ENCODE measurements around the gene PRKD2.

PRKD2 gene

GRCh38 chr19:46660008-46660517, 56.9 kb downstream of the PRKD2 start:
- no peak for FAIRE-seq

GRCh38 chr19:46659151-46660007, 57.5 kb downstream of the PRKD2 start:
- FAIRE-seq, result no peak

- FAIRE-seq, result no peak
Observed at GRCh38 chr19:46656541-46656940, 60.4 kb downstream of the PRKD2 start.

- FAIRE-seq, result no peak
Observed at GRCh38 chr19:46654621-46655152, 62.2 kb downstream of the PRKD2 start.

- no peak for FAIRE-seq
Observed at GRCh38 chr19:46650445-46650844, 66.5 kb downstream of the PRKD2 start.

GRCh38 chr19:46648961-46649960, 67.7 kb downstream of the PRKD2 start:
- no peak for FAIRE-seq

GRCh38 chr19:46648060-46648960, 68.6 kb downstream of the PRKD2 start:
- no peak for FAIRE-seq

GRCh38 chr19:46646402-46646801, 70.5 kb downstream of the PRKD2 start:
- no peak for FAIRE-seq

- FAIRE-seq, result no peak
Observed at GRCh38 chr19:46644720-46645119, 72.2 kb downstream of the PRKD2 start.

GRCh38 chr19:46640656-46641055, 76.3 kb downstream of the PRKD2 start:
- no peak for FAIRE-seq

- FAIRE-seq, result no peak
Observed at GRCh38 chr19:46639358-46640182, 77.3 kb downstream of the PRKD2 start.

- no peak for FAIRE-seq
Observed at GRCh38 chr19:46637224-46637623, 79.7 kb downstream of the PRKD2 start.

GRCh38 chr19:46635920-46636761, 80.8 kb downstream of the PRKD2 start, which contains the start of gene GNG8:
GNG8 (minus strand) TSS chr19:46636202; CDS start chr19:46634682, 1,520 bp downstream.
- no peak for FAIRE-seq

GRCh38 chr19:46634656-46635218, 82.2 kb downstream of the PRKD2 start:
- no peak for FAIRE-seq

GRCh38 chr19:46634045-46634655, 82.8 kb downstream of the PRKD2 start:
- FAIRE-seq, result no peak

GRCh38 chr19:46633130-46633529, 83.8 kb downstream of the PRKD2 start:
- FAIRE-seq, result no peak

GRCh38 chr19:46631481-46631880, 85.4 kb downstream of the PRKD2 start:
- FAIRE-seq, result no peak

GRCh38 chr19:46630586-46631205, 86.2 kb downstream of the PRKD2 start:
- no peak for FAIRE-seq

Data from islet of Langerhans (tissue), 1 donor.